ENCODE data around the gene APBB1IP.

DNA sequence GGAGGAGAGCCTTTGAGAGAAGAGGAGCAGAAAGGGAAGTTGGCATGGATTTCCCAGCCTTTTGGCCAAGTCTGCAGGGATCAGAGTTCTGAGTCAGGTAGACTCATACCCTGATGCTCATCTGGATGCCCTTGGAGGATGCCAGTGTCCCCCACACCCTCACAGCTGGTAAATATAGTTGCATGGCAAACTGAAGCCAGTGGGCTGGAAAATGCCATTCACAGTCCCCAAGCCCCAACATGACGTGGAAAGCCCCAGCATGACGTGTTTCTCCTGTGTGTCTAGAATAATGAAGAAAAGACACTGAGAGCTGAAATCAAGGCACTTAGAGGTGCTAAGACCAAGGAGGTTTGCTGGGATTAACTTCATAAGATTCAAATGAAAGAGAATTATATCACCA, 24.8 kb upstream of the APBB1IP start:
- TF ChIP-seq EZH2 (IDR thresholded peaks at IDR 0.05) (no peak), FOXP2 (optimal IDR thresholded peaks at IDR 0.05; ENCODE audit: control extremely low read depth, extremely low read length, insufficient read depth) (no peak)

Data from SK-N-MC (cell line).